Body of pancreas (tissue), 4 donors: ENCODE data around the gene TPP1.

ENCODE experiments used
- POLR2A ChIP-seq, 3 donors: fragments of 450-650 bp; IDR thresholded peaks; one replicate each; pipeline ENCODE4 v1.6.1; 2016; ENCODE audit warnings: antibody characterized with exemption in 3 of 3, mild to moderate bottlenecking in 2 of 3
- TF ChIP-seq, protein P1 (sequence below), 7 experiments: fragments of 450-650 bp in 4 of 7; fragments of 200-600 bp in 3 of 7; sonication (generic) in 3 of 7; IDR thresholded peaks; one replicate each; pipeline ENCODE4 v1.5.1; 2016 to 2019; ENCODE audit warnings: antibody characterized with exemption in 7 of 7

DNA sequence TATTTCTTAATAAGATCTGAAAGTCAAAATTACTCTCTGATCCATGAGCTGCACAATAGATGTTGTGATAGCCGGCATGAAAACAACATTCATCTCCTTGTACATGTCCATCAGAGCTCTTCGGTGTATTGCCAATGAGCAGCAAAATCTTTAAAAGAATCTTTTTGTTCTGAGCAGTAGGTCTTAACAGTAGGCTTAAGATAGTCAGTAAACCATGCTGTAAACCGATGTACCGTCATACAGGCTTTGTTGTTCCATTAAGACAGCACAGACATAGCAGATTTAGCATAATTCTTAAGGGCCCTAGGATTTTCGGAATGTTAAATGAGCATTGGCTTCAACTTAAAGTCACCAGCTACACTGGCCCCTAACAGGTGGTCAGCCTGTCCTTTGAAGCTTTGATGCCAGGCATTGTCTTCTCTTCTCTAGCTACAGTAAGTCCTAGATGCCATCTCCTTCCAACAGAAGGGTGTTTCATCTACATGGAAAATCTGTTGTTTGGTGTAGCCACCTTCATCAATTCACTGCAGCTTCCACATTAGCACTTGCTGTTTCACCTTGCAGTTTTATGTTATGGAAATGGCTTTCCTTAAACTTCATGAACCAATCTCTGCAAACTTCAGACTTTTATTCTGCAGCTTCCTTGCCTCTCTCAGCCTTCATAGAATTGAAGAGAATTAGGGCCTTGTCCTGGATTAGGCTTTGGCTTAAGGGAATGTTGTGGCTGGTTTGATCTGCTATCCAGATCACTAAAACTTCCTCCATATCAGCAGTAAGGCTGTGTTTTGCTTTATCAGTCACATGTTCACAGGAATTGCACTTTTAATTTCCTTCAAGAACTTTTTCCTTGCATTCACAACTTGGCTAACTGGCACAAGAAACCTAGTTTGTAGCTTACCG is 44.2 kb downstream of the TPP1 start:
- TF ChIP-seq, protein P1, sequence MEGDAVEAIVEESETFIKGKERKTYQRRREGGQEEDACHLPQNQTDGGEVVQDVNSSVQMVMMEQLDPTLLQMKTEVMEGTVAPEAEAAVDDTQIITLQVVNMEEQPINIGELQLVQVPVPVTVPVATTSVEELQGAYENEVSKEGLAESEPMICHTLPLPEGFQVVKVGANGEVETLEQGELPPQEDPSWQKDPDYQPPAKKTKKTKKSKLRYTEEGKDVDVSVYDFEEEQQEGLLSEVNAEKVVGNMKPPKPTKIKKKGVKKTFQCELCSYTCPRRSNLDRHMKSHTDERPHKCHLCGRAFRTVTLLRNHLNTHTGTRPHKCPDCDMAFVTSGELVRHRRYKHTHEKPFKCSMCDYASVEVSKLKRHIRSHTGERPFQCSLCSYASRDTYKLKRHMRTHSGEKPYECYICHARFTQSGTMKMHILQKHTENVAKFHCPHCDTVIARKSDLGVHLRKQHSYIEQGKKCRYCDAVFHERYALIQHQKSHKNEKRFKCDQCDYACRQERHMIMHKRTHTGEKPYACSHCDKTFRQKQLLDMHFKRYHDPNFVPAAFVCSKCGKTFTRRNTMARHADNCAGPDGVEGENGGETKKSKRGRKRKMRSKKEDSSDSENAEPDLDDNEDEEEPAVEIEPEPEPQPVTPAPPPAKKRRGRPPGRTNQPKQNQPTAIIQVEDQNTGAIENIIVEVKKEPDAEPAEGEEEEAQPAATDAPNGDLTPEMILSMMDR (IDR thresholded peaks at IDR 0.05), result no peak
- no peak for TF ChIP-seq POLR2A (IDR thresholded peaks at IDR 0.05)
